T follicular helper cell (primary cell): ENCODE data around the gene RAMP1.
"Not testable (repeated sequence)": the region's sequence is repeated elsewhere in the genome, so short reads cannot be mapped to it uniquely, and the experiment has no call there.

Experiments
- DNase-seq: peaks from one replicate; pipeline ENCODE4 v3.0.0-alpha.2; 2020; ENCODE audit warnings: low read depth

RAMP1 gene

GRCh38 chr2:237863689-237864443 is 4.4 kb downstream of the RAMP1 start:
- no peak for DNase-seq

- no peak for DNase-seq
Measured at GRCh38 chr2:237864444-237864931, 5.1 kb downstream of the RAMP1 start.

- no peak for DNase-seq
Measured at GRCh38 chr2:237864940-237865622, 5.7 kb downstream of the RAMP1 start.

- no peak for DNase-seq
Measured at GRCh38 chr2:237865623-237866041, 6.2 kb downstream of the RAMP1 start.

GRCh38 chr2:237866101-237866621 is 6.7 kb downstream of the RAMP1 start:
- DNase-seq: no peak

- DNase-seq: no peak
Measured at GRCh38 chr2:237867465-237867864, 8.0 kb downstream of the RAMP1 start.

GRCh38 chr2:237868074-237868473 is 8.7 kb downstream of the RAMP1 start:
- DNase-seq: not testable (repeated sequence)

GRCh38 chr2:237868631-237869342 is 9.4 kb downstream of the RAMP1 start:
- DNase-seq: no peak

GRCh38 chr2:237869343-237870102 is 10.1 kb downstream of the RAMP1 start:
- DNase-seq: no peak

GRCh38 chr2:237870126-237870525 is 10.7 kb downstream of the RAMP1 start:
- no peak for DNase-seq

GRCh38 chr2:237870754-237871651 is 11.6 kb downstream of the RAMP1 start:
- no peak for DNase-seq

- DNase-seq: no peak
Measured at GRCh38 chr2:237872178-237872887, 12.9 kb downstream of the RAMP1 start.

GRCh38 chr2:237873421-237873831 is 14.0 kb downstream of the RAMP1 start:
- DNase-seq: no peak

- DNase-seq: no peak
Measured at GRCh38 chr2:237873897-237874551, 14.6 kb downstream of the RAMP1 start.

GRCh38 chr2:237874585-237875161 is 15.2 kb downstream of the RAMP1 start:
- DNase-seq: no peak

GRCh38 chr2:237875256-237876060 is 16.0 kb downstream of the RAMP1 start:
- no peak for DNase-seq

- no peak for DNase-seq
Measured at GRCh38 chr2:237876061-237876526, 16.7 kb downstream of the RAMP1 start.

- no peak for DNase-seq
Measured at GRCh38 chr2:237876532-237876931, 17.1 kb downstream of the RAMP1 start.
